ENCODE results near the gene DCUN1D5. TPM values are rescaled to one million over a fixed set of nuclear protein-coding genes. Genes with fewer than 3 reads are reported as not detected.

Gene DCUN1D5
- total RNA-seq (10 to 100 TPM; 15.3 to 17.7 TPM), polyA plus RNA-seq (10 to 100 TPM; 12.0 to 14.9 TPM)

GRCh38 chr11:103091801-103092524, at the start of gene DCUN1D5:
DCUN1D5 (minus strand) TSS chr11:103092160; CDS start chr11:103091872, 288 bp downstream.
- peaks cover 0 to 4% (median 0%) of the 10 kb centered on the region in 4 donors for H3K27me3 ChIP-seq (ENCODE audit: control insufficient read depth in 4 of 4, insufficient read depth in 4 of 4, low read length in 3 of 4)
- peak within 1 kb of the TSS; percentile 75 to 76 for H3K27ac ChIP-seq (ENCODE audit: low read depth in 1 of 2, low read length in 2 of 2)
- H3K4me1 ChIP-seq (ENCODE audit: control insufficient read depth in 4 of 4, insufficient read depth in 4 of 4, low read length in 3 of 4), result peaks cover 6 to 21% (median 11%) of the 10 kb centered on the region in 4 donors
- H3K4me3 ChIP-seq (ENCODE audit: low read depth in 1 of 3, low read length in 3 of 3), result peak within 1 kb of the TSS; percentile 85 to 96 (median 89)
- DNase-seq (ENCODE audit: low spot score), result peak; percentile 97
- WGBS, result under 1% methylated on average over 54 of the region's 54 CpGs
- H3K36me3 ChIP-seq (ENCODE audit: control insufficient read depth in 4 of 4, insufficient read depth in 3 of 4, low read depth in 1 of 4, low read length in 3 of 4), result peaks cover 0 to 2% (median 0%) of the 10 kb centered on the region in 4 donors
- H3K9me3 ChIP-seq (ENCODE audit: control insufficient read depth in 4 of 4, low read length in 3 of 4), result no peaks in the 10 kb centered on the region
- peak within 1 kb of the TSS; percentile 86 to 91 for H3K9ac ChIP-seq (ENCODE audit: low read depth in 1 of 2, low read length in 2 of 2)
- TF ChIP-seq MAX (IDR thresholded peaks at IDR 0.05), result peak; percentile 54
- TF ChIP-seq NR2F2 (IDR thresholded peaks at IDR 0.05), result peak; percentile 54
- no peak for TF ChIP-seq HNF4G (IDR thresholded peaks at IDR 0.05)
- TF ChIP-seq RXRA (IDR thresholded peaks at IDR 0.05), result peak; percentile 42 to 60
- TF ChIP-seq JUND (IDR thresholded peaks at IDR 0.05), result peak in 1 of 2 donors; percentile 16
- TF ChIP-seq ATF3 (IDR thresholded peaks at IDR 0.05), result peak; percentile 34
- peak; percentile 94 to 99 for TF ChIP-seq GABPA (IDR thresholded peaks at IDR 0.05 in 1 of 2, conservative IDR thresholded peaks at IDR 0.05 in 1 of 2)
- TF ChIP-seq REST (IDR thresholded peaks at IDR 0.05), result peak; percentile 70
- TF ChIP-seq CTCF (IDR thresholded peaks at IDR 0.05; ENCODE audit: low read depth, low read length, missing input control), result no peak
- peak; percentile 88 for TF ChIP-seq TAF1 (conservative IDR thresholded peaks at IDR 0.05)
- peak; percentile 67 for TF ChIP-seq SP1 (IDR thresholded peaks at IDR 0.05)

- no peaks in the 10 kb centered on the region for H3K4me1 ChIP-seq (ENCODE audit: control insufficient read depth in 4 of 4, insufficient read depth in 4 of 4, low read length in 3 of 4)
- H3K9me3 ChIP-seq (ENCODE audit: control insufficient read depth in 4 of 4, low read length in 3 of 4), result no peaks in the 10 kb centered on the region
- TF ChIP-seq CTCF (IDR thresholded peaks at IDR 0.05; ENCODE audit: low read depth, low read length, missing input control) (no peak), JUND (IDR thresholded peaks at IDR 0.05) (no peak), GABPA (IDR thresholded peaks at IDR 0.05 in 1 of 2, conservative IDR thresholded peaks at IDR 0.05 in 1 of 2) (no peak)
- H3K27ac ChIP-seq (ENCODE audit: low read depth in 1 of 2, low read length in 2 of 2), result no peak overlapping the region
- no peak overlapping the region for H3K4me3 ChIP-seq (ENCODE audit: low read depth in 1 of 3, low read length in 3 of 3)
- no peak overlapping the region for H3K9ac ChIP-seq (ENCODE audit: low read depth in 1 of 2, low read length in 2 of 2)
- no peak for DNase-seq (ENCODE audit: low spot score)
- peaks cover 0 to 2% (median under 1%) of the 10 kb centered on the region in 4 donors for H3K36me3 ChIP-seq (ENCODE audit: control insufficient read depth in 4 of 4, insufficient read depth in 3 of 4, low read depth in 1 of 4, low read length in 3 of 4)
- no peaks in the 10 kb centered on the region for H3K27me3 ChIP-seq (ENCODE audit: control insufficient read depth in 4 of 4, insufficient read depth in 4 of 4, low read length in 3 of 4)
Measured at GRCh38 chr11:103125462-103125861, 33.5 kb upstream of the DCUN1D5 start.
